ENCODE results near the gene RPL31. TPM values are rescaled to one million over a fixed set of nuclear protein-coding genes. Genes with fewer than 3 reads are reported as not detected.

The RPL31 gene
- total RNA-seq, 1 experiment from 2014 or later: 682 TPM

DNA sequence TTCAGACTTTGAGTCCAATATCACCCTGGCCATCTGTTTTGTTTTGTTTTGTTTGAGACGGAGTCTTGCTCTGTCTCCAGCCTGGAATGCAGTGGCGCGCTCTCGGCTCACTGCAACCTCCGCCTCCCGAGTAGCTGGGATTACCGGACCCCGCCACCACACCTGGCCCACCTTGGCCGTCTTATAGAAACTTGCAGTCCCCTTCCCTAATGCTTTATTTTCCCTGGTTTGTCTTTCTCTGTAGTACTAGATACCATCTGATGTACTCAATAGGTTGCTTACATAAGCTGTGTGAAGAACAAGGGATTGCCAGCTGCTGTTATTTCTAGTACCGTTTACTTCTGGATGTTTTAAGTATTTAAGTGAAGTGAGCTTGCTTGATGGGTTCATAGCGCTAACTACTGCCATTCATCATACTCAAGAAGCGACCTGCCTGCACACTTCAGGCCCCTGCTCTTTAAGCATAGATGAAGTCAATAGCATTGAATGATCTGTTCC lies 1.2 kb downstream of the RPL31 start:
- Histone ChIP-seq H3K4me1 (ENCODE audit: control insufficient read depth, insufficient read depth, low read length) (peaks cover 43% of the 10 kb centered on the region), H3K9me3 (ENCODE audit: control insufficient read depth, insufficient read depth, low read depth, low read length) (no peaks in the 10 kb centered on the region), H3K27me3 (ENCODE audit: control insufficient read depth, insufficient read depth, low read length) (no peaks in the 10 kb centered on the region), H3K4me3 (ENCODE audit: low read depth in 2 of 2, low read length in 2 of 2) (peak overlapping the region; percentile 80 to 98), H3K36me3 (ENCODE audit: control insufficient read depth, insufficient read depth, low read length) (peaks cover 19% of the 10 kb centered on the region), H3K27ac (ENCODE audit: low read length) (peak overlapping the region; percentile 98)
- DNase-seq (ENCODE audit: low read depth, low spot score): no peak
- intact Hi-C loops (cut with micrococcal nuclease; ENCODE audit: unreplicated experiment) (no loop called here), in situ Hi-C loops (cut with HindIII; ENCODE audit: low pct_unique_long_range_greater_than_20kb, low sequenced_read_pairs) (no loop called here)
- TF ChIP-seq TCF7L2 (IDR thresholded peaks at IDR 0.05; ENCODE audit: low read depth, low read length) (no peak), SIN3A (IDR thresholded peaks at IDR 0.05; ENCODE audit: borderline replicate concordance, insufficient read depth, low read depth, low read length) (no peak), POLR2AphosphoS5 (IDR thresholded peaks at IDR 0.05; ENCODE audit: low read depth, low read length) (no peak)
- TF ChIP-seq, protein P1, sequence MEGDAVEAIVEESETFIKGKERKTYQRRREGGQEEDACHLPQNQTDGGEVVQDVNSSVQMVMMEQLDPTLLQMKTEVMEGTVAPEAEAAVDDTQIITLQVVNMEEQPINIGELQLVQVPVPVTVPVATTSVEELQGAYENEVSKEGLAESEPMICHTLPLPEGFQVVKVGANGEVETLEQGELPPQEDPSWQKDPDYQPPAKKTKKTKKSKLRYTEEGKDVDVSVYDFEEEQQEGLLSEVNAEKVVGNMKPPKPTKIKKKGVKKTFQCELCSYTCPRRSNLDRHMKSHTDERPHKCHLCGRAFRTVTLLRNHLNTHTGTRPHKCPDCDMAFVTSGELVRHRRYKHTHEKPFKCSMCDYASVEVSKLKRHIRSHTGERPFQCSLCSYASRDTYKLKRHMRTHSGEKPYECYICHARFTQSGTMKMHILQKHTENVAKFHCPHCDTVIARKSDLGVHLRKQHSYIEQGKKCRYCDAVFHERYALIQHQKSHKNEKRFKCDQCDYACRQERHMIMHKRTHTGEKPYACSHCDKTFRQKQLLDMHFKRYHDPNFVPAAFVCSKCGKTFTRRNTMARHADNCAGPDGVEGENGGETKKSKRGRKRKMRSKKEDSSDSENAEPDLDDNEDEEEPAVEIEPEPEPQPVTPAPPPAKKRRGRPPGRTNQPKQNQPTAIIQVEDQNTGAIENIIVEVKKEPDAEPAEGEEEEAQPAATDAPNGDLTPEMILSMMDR (IDR thresholded peaks at IDR 0.05): no peak
- TF ChIP-seq, protein P2, sequence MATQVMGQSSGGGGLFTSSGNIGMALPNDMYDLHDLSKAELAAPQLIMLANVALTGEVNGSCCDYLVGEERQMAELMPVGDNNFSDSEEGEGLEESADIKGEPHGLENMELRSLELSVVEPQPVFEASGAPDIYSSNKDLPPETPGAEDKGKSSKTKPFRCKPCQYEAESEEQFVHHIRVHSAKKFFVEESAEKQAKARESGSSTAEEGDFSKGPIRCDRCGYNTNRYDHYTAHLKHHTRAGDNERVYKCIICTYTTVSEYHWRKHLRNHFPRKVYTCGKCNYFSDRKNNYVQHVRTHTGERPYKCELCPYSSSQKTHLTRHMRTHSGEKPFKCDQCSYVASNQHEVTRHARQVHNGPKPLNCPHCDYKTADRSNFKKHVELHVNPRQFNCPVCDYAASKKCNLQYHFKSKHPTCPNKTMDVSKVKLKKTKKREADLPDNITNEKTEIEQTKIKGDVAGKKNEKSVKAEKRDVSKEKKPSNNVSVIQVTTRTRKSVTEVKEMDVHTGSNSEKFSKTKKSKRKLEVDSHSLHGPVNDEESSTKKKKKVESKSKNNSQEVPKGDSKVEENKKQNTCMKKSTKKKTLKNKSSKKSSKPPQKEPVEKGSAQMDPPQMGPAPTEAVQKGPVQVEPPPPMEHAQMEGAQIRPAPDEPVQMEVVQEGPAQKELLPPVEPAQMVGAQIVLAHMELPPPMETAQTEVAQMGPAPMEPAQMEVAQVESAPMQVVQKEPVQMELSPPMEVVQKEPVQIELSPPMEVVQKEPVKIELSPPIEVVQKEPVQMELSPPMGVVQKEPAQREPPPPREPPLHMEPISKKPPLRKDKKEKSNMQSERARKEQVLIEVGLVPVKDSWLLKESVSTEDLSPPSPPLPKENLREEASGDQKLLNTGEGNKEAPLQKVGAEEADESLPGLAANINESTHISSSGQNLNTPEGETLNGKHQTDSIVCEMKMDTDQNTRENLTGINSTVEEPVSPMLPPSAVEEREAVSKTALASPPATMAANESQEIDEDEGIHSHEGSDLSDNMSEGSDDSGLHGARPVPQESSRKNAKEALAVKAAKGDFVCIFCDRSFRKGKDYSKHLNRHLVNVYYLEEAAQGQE (IDR thresholded peaks at IDR 0.05; ENCODE audit: insufficient read depth in 1 of 2, low read depth in 2 of 2, low read length in 1 of 2): no peak
- POLR2A ChIA-PET: no interaction called here
- ATAC-seq: no peak
- CTCF ChIA-PET: no interaction called here
- BruUV-seq (replicated peaks): no TSS peak

DNA sequence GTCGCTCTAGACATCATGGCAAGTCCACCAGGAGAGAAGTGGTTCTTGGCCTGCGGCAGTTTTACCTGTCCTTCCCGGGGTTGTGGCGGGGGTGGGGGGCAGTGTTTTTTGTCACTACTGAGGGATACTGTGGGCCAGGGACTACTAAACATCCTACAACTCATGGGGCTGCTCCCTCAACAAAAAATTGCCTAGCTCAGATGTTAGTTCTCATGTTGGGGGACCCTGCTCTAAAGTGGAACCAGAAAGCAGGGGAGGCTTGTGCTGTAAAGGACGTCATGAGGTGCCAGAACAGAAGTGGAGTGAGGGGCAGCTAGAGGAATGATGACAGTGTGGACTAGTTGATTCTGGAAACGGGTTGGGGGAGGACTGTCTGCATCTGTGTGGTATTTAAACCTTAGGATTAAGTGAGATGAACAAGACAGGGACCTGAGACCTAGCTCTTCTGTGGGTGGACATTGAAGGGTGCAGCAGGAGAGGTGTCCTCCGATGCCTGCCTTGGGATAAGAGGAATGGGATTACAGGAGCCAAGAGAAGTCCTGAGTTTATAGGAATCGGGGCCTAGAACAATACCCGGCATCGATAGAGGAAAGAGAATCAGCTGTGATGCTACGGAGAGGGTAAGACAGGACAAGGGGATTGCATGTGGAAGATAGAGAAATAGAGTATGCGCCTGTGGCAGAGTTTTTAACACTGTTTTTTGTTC lies 2.7 kb downstream of the RPL31 start:
- ATAC-seq (no peak), DNase-seq (ENCODE audit: low read depth, low spot score) (no peak)
- Histone ChIP-seq H3K36me3 (ENCODE audit: control insufficient read depth, insufficient read depth, low read length) (peaks cover 19% of the 10 kb centered on the region), H3K27me3 (ENCODE audit: control insufficient read depth, insufficient read depth, low read length) (no peaks in the 10 kb centered on the region), H3K4me1 (ENCODE audit: control insufficient read depth, insufficient read depth, low read length) (peaks cover 52% of the 10 kb centered on the region), H3K27ac (ENCODE audit: low read length) (peak overlapping the region; percentile 98), H3K4me3 (ENCODE audit: low read depth in 2 of 2, low read length in 2 of 2) (peak overlapping the region; percentile 80 to 98), H3K9me3 (ENCODE audit: control insufficient read depth, insufficient read depth, low read depth, low read length) (no peaks in the 10 kb centered on the region)
- in situ Hi-C loops (cut with HindIII; ENCODE audit: low pct_unique_long_range_greater_than_20kb, low sequenced_read_pairs) (no loop called here), intact Hi-C loops (cut with micrococcal nuclease; ENCODE audit: unreplicated experiment) (no loop called here)
- BruUV-seq (replicated peaks): no TSS peak
- ChIA-PET CTCF (interaction anchor here (0.7 kb wide), 1 partner anchor 51 kb away, joined by 3 read pairs; no protein-coding TSS in a partner anchor), POLR2A (interaction anchor here (0.6 kb wide), 1 partner anchor 109 kb away, joined by 3 read pairs; no protein-coding TSS in a partner anchor)
- TF ChIP-seq SIN3A (IDR thresholded peaks at IDR 0.05; ENCODE audit: borderline replicate concordance, insufficient read depth, low read depth, low read length) (peak; percentile 56; the same call in 1 of the 2 replicates), POLR2AphosphoS5 (IDR thresholded peaks at IDR 0.05; ENCODE audit: low read depth, low read length) (peak; percentile 80), TCF7L2 (IDR thresholded peaks at IDR 0.05; ENCODE audit: low read depth, low read length) (no peak)

Measured in Panc1 (cell line).